Activated naive CD4-positive, alpha-beta T cell (primary cell): Measurements from ENCODE around the gene MARK3.

ENCODE experiments used
- DNase-seq, 4 experiments: peaks; one replicate each; lab custom pipeline; 2025; lab: John Stamatoyannopoulos, UW

MARK3 gene

GRCh38 chr14:103396463-103396862 is 11.2 kb downstream of the MARK3 start:
- no peak for DNase-seq

- no peak for DNase-seq
Observed at GRCh38 chr14:103398427-103399195, 13.4 kb downstream of the MARK3 start.

GRCh38 chr14:103400537-103400936 is 15.3 kb downstream of the MARK3 start:
- DNase-seq: no peak

GRCh38 chr14:103401223-103402214 is 16.3 kb downstream of the MARK3 start:
- no peak for DNase-seq

- no peak for DNase-seq
Observed at GRCh38 chr14:103402695-103403094, 17.5 kb downstream of the MARK3 start.

- no peak for DNase-seq
Observed at GRCh38 chr14:103404032-103404918, 19.1 kb downstream of the MARK3 start.

- DNase-seq: no peak
Observed at GRCh38 chr14:103404920-103405319, 19.7 kb downstream of the MARK3 start.

- no peak for DNase-seq
Observed at GRCh38 chr14:103408491-103409155, 23.4 kb downstream of the MARK3 start.

GRCh38 chr14:103416916-103417315 is 31.7 kb downstream of the MARK3 start:
- no peak for DNase-seq

GRCh38 chr14:103418481-103418818 is 33.2 kb downstream of the MARK3 start:
- DNase-seq: no peak

GRCh38 chr14:103421556-103421955 is 36.3 kb downstream of the MARK3 start:
- DNase-seq: no peak

GRCh38 chr14:103423050-103423461 is 37.8 kb downstream of the MARK3 start:
- DNase-seq: no peak

GRCh38 chr14:103427485-103428443 is 42.5 kb downstream of the MARK3 start:
- DNase-seq: no peak

- no peak for DNase-seq
Observed at GRCh38 chr14:103428723-103429556, 43.7 kb downstream of the MARK3 start.

- DNase-seq: no peak
Observed at GRCh38 chr14:103430358-103430757, 45.1 kb downstream of the MARK3 start.

- no peak for DNase-seq
Observed at GRCh38 chr14:103432627-103433026, 47.4 kb downstream of the MARK3 start.

GRCh38 chr14:103433916-103434563 is 48.8 kb downstream of the MARK3 start:
- no peak for DNase-seq

- no peak for DNase-seq
Observed at GRCh38 chr14:103434868-103435442, 49.7 kb downstream of the MARK3 start.
